Measurements from ENCODE around the gene SHC3.

SHC3 gene

DNA sequence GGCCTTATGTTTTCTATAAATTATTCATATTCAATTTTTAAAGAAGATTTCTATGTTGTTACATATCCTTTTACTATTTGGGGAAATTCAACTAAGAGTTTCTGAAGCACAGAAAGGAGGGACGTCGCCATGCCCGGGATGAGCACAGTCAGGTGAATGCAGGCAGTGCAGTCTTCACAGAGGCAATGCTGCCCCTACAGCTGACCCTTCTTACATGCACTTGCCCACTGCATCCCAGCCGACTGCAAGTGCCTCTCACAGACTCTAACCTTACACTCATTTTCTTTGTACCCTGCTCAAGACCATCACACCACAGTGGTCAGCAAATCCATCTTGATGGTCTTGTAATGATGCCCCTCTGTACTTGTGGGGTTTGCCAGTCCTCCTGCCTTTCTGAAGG is 73.8 kb downstream of the SHC3 start:
- DNase-seq: no peak

DNA sequence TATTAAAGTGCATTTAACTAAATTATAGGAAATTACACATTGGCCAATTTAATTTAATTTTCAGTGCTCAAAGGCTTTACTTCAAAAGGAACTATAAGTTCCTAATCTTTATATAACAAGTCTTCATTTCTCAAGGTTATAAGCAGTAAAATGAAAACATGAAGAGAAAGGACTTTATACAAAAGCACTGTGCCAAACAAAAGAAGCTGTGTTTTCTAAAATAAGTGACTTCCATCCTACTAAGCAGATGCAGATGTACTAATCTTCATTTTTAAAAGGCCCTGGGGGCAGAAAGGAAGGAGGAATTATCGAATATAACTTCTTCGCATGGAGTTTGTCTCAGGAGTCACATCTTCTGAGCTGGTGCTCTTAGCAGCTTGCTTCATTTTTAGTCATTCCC is 81.4 kb downstream of the SHC3 start:
- DNase-seq: no peak

DNA sequence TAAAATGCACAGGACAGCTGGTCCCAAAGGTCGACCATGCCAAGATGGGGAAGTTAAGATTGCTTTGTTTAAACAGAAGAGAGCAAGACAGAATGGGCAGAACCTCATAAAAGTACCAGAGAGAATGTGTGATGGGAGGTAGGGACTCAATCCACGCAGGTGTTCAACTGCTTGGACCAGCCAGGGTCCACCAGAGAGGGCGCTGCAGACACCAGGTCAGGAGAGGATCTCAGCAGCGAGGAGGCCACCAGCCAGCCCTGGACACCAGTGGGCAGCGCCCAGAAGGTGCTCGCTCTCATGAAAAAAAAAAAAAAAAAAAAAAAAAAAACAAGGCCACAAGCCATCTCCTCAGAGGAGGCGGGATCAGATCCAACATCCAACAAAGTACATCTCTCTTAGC is 81.8 kb downstream of the SHC3 start:
- no peak for DNase-seq

DNA sequence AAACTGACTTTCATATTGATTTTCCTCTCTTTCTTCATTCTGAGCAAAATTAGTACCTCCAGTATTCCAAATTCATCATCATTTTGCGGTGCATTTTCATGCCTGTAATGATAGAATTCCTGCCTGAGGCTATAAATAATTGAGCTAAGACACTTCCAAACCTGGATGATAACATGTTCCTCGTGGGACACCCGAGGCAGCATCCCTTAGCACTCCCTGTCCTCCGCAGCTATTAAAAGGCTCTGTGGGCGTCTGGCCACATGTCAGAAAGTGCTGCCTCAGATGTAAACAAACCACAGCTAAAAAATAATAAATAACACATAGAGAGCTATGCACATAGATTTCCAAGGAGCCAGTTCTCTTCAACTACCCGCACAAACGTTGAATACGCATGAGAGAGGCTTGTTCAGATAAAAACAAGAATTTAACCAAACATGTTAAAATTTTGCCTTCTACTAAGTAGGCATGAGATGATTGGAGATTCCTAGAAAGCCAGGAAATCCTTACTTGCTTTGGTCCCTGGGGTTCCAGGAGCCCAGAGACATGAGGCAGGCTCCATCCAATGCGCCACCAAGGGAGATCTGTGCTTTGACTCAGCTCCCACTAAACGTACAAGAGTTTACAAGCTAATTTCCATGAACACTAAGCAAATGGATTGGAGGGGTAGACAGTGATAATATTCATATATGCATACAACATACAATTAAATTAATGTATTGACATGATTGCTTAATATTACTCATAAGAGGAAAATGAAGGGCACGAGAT is 82.7 kb downstream of the SHC3 start:
- no peak for DNase-seq

DNA sequence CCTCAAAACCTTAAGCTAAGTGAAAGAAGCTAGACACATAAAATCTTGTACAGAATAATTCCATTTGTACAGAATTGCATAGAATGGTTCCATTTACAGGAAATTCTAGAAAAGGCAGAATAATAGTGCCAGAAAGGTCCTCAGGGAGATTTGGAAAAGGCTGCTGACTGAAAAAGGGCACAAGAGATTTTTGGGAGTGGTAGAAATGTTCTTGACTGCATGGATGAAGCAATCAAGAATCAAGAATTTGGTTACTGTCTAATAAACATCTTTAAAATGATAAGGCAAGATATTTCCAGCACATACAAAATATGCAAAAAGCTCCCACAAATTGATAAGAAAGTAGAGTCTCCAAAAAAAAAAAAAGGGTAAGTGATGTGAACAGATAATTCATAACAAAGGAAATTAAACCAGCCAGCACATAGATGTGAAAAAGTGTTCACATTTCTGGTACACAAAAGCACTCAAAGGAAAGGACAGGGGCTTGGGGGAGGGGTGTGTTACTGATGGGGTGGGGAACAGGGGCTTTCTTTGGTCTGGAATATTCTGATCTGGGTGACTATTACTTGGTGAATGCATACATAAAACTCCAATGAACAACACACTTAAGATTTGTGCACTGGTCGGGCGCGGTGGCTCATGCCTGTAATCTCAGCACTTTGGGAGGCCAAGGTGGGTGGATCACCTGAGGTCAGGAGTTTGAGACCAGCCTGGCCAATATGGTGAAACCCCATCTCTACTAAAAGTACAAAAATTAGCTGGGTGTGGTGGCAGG is 85.2 kb downstream of the SHC3 start:
- no peak for DNase-seq

DNA sequence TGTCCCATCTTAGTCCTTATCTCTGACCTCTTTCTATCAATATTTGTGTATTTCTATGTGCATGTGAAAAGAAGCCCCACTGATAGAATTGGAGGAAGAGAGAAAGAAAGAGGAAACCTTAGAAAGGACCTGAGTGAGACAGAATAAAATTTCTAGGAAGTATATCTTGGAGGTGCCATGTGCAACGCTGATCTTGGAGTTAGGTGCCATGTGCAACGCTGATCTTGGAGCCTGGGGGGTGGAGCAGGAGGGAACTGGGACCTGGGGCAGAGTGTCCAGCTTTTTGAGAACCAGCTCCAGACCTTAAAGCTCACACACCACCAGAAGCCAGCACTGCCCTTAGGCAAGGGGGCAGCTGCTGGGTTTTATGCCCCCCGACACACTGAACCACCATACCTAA is 89.4 kb downstream of the SHC3 start:
- no peak for DNase-seq

DNA sequence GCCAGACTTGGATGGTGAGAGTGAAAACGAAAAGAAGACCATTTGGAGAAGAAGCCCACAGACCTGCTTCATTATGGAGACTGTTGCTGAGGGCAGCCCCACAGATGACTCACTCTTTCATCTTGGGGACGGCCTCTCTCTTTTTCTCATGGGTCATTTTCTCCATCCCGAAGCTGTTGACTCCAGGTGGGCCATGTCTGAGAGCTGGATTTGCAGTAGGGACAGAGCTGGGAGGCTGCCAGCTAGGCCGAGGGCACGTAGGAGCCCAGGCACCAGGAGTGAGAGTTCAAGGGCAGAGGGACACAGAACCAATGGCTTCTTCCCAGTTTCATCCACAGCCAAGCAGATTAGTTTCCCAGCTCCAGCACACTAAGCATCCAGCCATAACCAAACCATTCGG is 95.0 kb downstream of the SHC3 start:
- no peak for DNase-seq

DNA sequence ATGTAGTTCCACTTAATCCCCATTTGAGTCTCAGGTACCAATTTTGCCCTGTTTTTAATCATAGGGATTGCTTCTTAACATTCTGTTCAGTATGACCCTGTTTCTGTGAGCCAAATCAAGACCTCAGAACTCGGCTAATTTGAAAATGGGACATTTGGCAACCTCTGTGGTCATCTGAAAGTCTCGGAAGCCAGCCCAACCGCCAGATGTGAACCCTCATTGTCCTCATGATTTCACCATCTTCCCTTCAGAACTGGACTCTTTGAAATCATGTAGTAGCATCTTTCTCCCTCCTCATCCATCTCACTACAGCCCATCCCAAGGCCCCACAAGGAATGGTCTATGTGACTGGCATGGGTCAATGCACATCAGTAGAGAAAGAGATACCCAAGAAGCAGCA is 98.4 kb downstream of the SHC3 start:
- DNase-seq: no peak

DNA sequence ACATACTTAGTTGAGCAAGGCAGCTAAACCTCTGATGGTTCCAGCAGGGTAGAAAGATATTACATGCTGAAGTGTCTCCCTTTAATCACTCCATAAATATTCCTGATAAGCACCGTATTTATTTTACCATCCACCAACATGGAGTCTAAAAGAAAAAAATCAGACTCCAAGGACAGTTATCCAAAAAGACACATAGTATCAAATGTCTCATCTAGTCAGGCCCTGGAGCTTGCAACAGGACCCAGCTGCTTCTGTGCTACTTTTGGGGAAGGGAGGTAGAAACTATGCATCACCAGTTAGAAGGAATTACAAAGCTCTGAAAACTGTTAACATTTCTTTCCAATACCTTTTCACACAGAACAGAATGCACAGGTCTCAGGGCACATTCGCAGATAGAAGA is 99.2 kb downstream of the SHC3 start:
- DNase-seq: no peak

DNA sequence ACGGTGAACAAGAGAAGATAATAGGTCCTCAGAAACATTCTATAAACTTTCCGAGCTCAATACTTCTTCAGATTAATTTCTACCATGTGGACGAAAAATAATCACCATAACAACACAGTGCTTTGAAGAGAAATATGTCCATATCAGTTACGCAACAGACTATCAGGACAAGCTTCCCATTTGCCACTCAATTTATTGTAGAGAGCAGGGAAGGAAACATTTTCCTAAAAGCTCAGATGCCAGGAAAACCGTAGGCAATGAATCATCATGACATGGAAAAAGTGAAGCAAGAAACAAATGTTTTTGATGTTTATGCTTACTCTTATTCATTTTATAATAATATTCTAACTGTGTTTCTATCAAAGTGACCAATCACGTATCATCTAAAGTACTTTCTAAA is 99.8 kb downstream of the SHC3 start:
- DNase-seq: no peak

DNA sequence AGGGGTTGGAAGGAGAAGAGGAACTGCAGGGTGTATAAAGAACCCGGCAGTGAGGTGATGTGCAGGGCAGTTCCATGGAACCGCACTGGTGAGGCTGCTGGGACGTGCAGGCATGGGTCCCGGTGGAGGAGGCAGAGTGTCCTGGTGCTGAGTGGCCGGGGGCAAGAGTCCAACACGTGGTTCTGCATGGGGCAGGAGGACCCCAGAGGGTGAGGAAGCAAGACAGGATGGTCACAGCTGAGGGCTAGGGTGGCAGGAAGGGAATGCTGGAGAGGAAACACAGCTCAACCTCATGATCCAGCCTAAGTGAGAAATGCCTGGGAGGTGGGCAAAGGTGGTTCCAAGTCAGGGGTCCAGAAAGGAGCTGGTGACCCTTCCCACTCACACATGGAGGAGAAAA is 100.2 kb downstream of the SHC3 start:
- no peak for DNase-seq

DNA sequence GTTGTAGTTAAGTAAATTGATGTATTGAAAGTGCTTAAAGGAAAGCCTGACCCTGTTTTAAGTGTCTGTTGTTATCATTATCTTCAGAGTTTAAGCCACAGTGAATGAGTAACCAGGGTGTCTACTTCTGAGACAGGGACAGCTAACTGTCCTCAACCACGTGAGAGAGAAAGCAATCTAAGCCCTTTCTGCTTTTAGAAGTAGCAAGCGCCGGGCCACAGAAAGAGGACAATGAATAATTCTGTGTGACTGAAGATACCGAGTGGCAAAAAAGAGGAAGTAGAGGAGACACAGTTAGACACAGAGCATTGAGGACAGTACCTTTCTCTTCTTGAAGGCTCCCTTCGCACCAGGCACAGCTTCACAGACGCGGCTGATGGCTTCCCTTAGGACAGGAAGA is 101.1 kb downstream of the SHC3 start:
- DNase-seq: no peak

DNA sequence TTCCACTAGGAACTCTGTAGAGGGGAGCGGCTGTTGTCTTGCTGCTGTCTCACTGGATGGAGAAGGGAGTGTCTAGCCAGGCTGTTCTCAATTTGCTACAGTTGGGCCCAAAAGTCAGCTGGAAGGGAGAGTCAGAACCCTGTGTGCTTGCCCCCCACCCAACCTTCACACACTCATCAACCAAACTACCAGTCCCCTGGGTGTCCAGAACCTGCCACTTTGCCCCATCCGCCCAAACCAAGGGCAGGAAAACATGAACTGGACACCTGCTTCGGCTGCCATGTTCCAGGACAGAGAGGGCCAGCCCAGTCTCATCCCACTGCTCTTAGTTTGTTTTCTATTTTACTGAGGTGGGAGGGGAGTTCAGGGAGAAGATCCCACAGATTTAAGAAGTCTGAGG is 105.2 kb downstream of the SHC3 start:
- no peak for DNase-seq

DNA sequence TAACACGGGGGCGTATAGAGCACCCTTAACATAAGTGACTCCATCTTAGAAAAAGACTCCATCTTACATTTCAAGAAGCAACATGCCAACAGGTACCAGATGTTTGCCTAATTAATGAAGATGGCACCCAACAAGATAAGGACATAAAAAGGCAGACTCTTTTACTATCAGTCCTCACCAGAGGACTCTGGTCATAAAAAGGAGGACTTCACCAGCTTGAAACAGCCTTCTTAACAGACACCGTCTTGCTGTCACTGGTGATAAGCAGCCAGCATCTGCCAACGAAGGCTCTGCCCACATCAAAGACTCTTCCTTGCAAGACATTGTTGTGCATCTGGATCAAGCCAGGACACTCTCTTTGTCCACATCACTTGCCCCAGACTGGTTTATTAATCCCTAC is 107.0 kb downstream of the SHC3 start:
- no peak for DNase-seq

DNA sequence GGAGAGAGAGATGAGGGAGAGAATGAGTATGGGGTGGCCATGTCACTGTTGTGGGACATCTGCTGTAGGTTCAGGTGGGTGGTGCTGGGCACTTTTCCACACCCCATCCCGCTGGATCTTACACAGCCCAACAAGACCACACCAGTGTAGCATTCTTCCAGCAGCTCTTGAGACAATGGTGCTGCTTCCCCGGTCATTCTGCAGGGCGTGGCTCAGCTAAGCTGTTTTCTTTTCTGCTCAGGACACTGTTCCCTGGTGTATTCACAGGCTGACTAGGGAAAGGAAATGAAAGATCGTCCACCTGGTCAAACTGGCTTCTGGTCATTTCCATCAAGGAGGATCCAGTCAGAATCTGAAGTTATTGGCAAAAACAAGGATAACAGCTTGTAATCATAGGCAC is 111.8 kb downstream of the SHC3 start:
- DNase-seq: no peak

DNA sequence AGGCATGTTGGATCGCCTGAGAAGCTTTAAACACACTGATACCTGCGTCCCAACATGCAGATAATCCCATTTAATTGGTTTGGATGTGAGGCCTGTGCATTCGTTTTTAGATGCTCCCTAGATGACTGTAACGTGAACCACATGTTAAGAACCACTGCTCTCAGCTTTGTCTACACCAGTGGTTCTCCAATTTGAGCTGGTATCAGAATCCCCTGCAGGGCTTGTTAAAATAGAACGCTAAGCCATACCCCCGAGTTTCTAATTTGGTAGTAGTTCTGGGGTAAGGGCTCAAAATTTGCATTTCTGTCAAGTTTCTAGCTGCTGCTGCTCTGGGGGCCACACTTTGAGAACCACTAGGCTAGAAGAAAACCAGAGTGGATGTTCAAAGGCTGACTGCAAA is 112.7 kb downstream of the SHC3 start:
- no peak for DNase-seq

DNA sequence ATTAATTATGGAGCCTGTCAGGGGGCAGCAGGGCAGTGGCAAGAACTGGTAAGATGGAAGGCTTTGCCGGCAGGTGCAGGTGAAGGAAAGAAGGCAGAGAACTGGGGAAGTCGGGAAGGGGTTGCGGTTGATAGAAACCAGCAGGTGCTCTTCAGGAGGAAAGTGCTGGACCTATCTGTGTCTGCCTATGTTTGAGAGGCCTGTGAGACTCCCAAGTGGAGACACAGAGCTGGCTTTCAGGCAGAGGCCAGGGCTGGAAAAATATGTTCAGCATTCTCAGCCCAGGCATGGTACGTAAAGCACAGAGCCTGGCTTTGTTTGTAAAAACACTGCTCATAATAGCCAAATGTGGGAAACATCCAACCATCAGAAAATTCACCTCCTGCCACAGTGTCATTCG is 117.8 kb downstream of the SHC3 start:
- no peak for DNase-seq

DNA sequence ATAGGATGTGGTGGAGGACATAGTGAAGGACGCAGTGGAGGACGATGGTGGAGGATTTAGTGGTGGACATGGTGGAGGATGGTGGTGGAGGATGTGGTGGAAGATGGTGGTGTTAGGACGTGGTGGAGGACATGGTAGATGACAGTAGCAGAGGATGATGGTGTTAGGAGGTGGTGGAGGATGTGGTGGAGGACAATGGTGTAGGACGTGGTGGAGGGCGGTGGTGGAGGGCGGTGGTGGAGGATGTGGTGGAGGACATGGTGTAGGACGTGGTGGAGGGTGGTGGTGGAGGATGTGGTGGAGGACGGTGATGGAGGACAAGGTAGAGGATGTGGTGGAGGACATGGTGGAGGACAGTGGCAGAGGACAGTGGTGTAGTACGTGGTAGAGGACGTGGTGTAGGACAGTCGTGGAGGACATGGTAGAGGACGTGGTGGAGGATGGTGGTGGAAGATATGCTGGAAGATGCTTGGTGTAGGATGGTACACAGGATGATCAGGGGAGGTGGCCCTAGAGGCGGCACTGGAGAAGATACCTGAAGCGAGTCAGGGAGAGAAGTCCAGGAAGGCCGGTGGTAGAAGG is 118.6 kb downstream of the SHC3 start:
- no peak for DNase-seq

DNA sequence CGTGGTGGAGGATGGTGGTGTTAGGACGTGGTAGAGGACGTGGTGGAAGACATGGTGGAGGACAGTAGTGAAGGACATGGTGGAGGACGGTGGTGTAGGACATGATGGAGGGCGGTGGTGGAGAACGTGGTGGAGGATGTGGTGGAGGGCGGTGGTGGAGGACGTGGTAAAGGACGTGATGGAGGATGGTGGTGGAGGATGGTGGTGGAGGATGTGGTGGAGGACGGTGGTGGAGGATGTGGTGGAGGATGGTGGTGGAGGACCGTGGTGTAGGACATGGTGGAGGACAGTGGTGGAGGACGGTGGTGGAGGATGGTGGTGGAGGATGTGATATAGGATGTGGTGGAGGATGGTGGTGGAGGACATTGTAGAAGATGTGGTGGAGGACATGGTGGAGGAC is 119.7 kb downstream of the SHC3 start:
- no peak for DNase-seq

DNA sequence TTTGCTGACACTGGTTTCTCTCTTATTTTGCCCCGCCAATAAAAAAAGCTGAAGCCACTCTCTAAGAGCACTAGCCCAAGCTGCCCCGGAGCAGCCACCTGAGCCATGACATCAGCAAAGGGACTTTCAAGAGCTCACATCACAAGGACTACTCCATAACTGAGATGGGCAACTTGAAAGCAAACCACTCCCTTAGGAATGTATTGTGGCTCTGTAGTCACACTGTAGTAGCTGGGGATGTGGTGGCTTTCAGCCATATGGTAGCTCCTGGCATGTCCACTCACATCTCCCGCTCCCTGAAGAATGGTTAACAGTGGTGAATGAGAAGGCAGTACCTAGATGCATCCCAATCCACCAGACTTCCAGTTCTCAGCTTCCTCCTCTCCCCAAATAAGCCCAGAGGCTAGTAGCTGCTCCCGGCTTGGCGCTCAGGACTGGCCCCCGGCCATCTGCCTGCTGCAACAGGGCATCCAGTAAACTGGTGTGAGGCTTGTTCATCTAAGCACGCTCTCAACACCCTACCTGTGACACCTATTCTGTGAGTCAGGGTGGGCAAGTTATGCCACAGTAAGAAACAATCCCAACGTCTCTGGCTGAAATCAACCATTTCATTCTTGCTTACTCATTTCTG is 123.6 kb downstream of the SHC3 start:
- no peak for DNase-seq

DNA sequence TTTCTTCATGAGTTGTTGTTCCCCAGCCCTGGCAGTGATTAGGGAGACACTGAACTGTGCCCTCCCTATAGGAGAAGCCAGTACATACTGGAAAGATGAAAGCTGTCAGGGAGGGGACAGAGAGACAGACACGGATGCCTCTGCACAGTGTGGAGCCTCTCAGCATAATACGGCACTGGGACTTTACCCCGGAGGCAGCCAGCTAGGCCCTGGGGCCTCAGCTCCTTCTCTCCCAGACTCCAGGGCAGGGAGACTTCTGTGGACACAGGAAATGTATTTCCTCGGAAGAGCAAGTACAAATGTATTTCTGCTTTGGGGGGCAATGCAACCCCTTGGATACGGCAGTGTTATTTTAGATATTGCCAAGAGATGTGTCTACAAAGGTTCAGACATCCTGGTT is 125.3 kb downstream of the SHC3 start:
- DNase-seq: no peak

DNA sequence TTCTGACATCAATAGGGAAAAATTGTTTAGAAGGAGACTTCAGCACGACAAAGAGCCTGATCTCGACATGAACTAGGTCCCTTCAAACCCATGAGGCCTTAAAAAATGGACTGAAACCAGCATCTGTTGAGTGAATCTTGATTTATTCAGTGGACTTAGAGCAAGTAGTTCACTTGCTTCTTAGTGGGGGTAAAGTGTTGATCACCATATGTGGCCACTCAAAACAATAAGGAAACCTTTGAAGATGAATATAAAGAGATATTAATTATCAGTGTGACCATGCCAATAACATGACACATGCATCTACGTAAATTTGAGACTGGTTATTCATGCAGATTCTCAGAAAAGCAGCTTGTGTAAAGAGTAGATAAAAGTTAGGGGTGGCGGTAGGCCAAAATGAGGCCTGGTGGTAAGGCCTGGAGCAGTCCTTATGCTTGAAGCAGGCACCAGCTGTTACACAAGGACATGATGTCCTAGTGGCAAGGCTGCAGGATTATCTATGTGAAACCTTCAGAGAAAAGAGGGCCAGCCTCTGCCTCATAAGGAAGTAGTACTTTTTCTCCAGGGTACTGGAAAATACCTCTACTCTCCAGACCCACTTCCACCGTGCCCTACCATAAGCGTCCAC is 126.0 kb downstream of the SHC3 start:
- no peak for DNase-seq

DNA sequence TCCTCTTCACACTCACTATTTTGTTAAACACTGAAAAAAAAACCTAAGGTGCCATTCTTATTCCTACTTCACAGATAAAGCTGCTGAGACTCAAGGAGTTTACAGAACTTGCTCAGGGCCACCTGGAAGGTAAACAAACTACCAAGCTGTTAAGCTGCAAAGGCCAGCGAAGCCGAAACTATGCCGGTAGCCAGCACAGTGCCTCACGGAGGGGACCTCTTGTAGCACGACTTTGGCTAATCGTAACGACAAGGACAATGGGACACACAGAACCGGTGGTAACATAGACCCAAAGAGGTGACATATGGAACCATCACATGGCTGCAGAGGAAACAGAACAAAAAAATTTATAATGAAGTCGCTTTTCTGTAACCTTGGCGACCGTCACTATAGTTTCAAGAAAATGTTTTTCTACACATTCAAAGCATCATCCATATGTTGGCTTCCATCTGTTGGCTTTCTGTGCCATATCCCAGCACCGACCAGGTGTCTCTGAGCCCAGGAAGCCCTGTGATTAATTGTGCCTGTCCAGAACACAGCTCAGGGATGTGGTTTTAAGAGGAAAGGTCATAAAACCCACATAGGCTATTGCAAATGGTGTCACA is 127.1 kb downstream of the SHC3 start:
- DNase-seq: peak; percentile 3

Data from DMS53 (cell line).